ENCODE results near the gene UQCC5.

UQCC5 gene

GRCh38 chr3:52493232-52494017, 43.0 kb upstream of the UQCC5 start:
- no peak for DNase-seq (ENCODE audit: low spot score)
- ATAC-seq (ENCODE audit: low read depth): peak; percentile 21
- H3K27me3 ChIP-seq (ENCODE audit: insufficient read depth, poor library complexity, severe bottlenecking): no peaks in the 10 kb centered on the region
- H3K4me1 ChIP-seq (ENCODE audit: insufficient read depth, poor library complexity, severe bottlenecking): no peaks in the 10 kb centered on the region
- H3K27ac ChIP-seq (ENCODE audit: poor library complexity, severe bottlenecking): no peak overlapping the region
- no peak overlapping the region for H3K4me3 ChIP-seq (ENCODE audit: severe bottlenecking)
- H3K36me3 ChIP-seq (ENCODE audit: low read depth): peaks cover 24% of the 10 kb centered on the region
- no peak for TF ChIP-seq CTCF (IDR thresholded peaks at IDR 0.05; ENCODE audit: poor library complexity, severe bottlenecking)
- H3K9me3 ChIP-seq (ENCODE audit: severe bottlenecking): no peaks in the 10 kb centered on the region

- TF ChIP-seq CTCF (IDR thresholded peaks at IDR 0.05; ENCODE audit: poor library complexity, severe bottlenecking): no peak
- no peak for ATAC-seq (ENCODE audit: low read depth)
- no peaks in the 10 kb centered on the region for H3K27me3 ChIP-seq (ENCODE audit: insufficient read depth, poor library complexity, severe bottlenecking)
- H3K27ac ChIP-seq (ENCODE audit: poor library complexity, severe bottlenecking): no peak overlapping the region
- no peaks in the 10 kb centered on the region for H3K9me3 ChIP-seq (ENCODE audit: severe bottlenecking)
- peaks cover 18% of the 10 kb centered on the region for H3K36me3 ChIP-seq (ENCODE audit: low read depth)
- H3K4me1 ChIP-seq (ENCODE audit: insufficient read depth, poor library complexity, severe bottlenecking): no peaks in the 10 kb centered on the region
- no peak overlapping the region for H3K4me3 ChIP-seq (ENCODE audit: severe bottlenecking)
- DNase-seq (ENCODE audit: low spot score): no peak
Measured at GRCh38 chr3:52494445-52494844, 42.0 kb upstream of the UQCC5 start.

GRCh38 chr3:52494886-52495495, 41.4 kb upstream of the UQCC5 start, which contains the start of gene STAB1:
STAB1 (plus strand) TSS chr3:52495338; CDS start chr3:52495414, 76 bp downstream.
- ATAC-seq (ENCODE audit: low read depth) (no peak), DNase-seq (ENCODE audit: low spot score) (no peak)
- Histone ChIP-seq H3K4me1 (ENCODE audit: insufficient read depth, poor library complexity, severe bottlenecking) (no peaks in the 10 kb centered on the region), H3K9me3 (ENCODE audit: severe bottlenecking) (no peaks in the 10 kb centered on the region), H3K27me3 (ENCODE audit: insufficient read depth, poor library complexity, severe bottlenecking) (no peaks in the 10 kb centered on the region), H3K4me3 (ENCODE audit: severe bottlenecking) (no peak within 1 kb of the TSS), H3K27ac (ENCODE audit: poor library complexity, severe bottlenecking) (no peak within 1 kb of the TSS), H3K36me3 (ENCODE audit: low read depth) (peaks cover 13% of the 10 kb centered on the region; the same call in 1 of the 2 replicates)
- no peak for TF ChIP-seq CTCF (IDR thresholded peaks at IDR 0.05; ENCODE audit: poor library complexity, severe bottlenecking)

GRCh38 chr3:52495777-52496602, 40.4 kb upstream of the UQCC5 start:
- ATAC-seq (ENCODE audit: low read depth) (peak; percentile 28; the same call in 2 of the 3 replicates), DNase-seq (ENCODE audit: low spot score) (no peak)
- H3K4me1 ChIP-seq (ENCODE audit: insufficient read depth, poor library complexity, severe bottlenecking): no peaks in the 10 kb centered on the region
- no peaks in the 10 kb centered on the region for H3K27me3 ChIP-seq (ENCODE audit: insufficient read depth, poor library complexity, severe bottlenecking)
- no peaks in the 10 kb centered on the region for H3K9me3 ChIP-seq (ENCODE audit: severe bottlenecking)
- H3K4me3 ChIP-seq (ENCODE audit: severe bottlenecking): no peak overlapping the region
- no peak for TF ChIP-seq CTCF (IDR thresholded peaks at IDR 0.05; ENCODE audit: poor library complexity, severe bottlenecking)
- H3K27ac ChIP-seq (ENCODE audit: poor library complexity, severe bottlenecking): no peak overlapping the region
- peaks cover 5% of the 10 kb centered on the region; the same call in 1 of the 2 replicates for H3K36me3 ChIP-seq (ENCODE audit: low read depth)

All from RWPE2 (cell line).